Endothelial cell (in vitro differentiated cells): ENCODE results near the gene ITPR3. TPM values are rescaled to one million over a fixed set of nuclear protein-coding genes. Genes with fewer than 3 reads are reported as not detected.

Source experiments
- DNase-seq: peaks from one replicate; pipeline ENCODE4 v3.0.0; 2021; ENCODE audit warnings: low spot score
- H3K27ac Mint-ChIP-seq: one replicate; pipeline ENCODE4 v1.8.0; 2021; ENCODE audit warnings: mixed read lengths, inconsistent platforms; ENCODE audit not compliant: unreplicated experiment
- H3K27me3 Mint-ChIP-seq: one replicate; pipeline ENCODE4 v1.8.0; 2021; ENCODE audit warnings: mild to moderate bottlenecking, moderate library complexity, mixed read lengths, inconsistent platforms; ENCODE audit not compliant: unreplicated experiment
- H3K36me3 Mint-ChIP-seq: one replicate; pipeline ENCODE4 v1.8.0; 2021; ENCODE audit warnings: mild to moderate bottlenecking, low read depth, mixed read lengths, inconsistent platforms; ENCODE audit not compliant: unreplicated experiment
- H3K4me1 Mint-ChIP-seq: one replicate; pipeline ENCODE4 v1.8.0; 2021; ENCODE audit warnings: mild to moderate bottlenecking, mixed read lengths, inconsistent platforms; ENCODE audit not compliant: unreplicated experiment
- H3K4me3 Mint-ChIP-seq: one replicate; pipeline ENCODE4 v1.8.0; 2021; ENCODE audit warnings: mild to moderate bottlenecking, mixed read lengths, inconsistent platforms; ENCODE audit not compliant: unreplicated experiment
- H3K9me3 Mint-ChIP-seq: one replicate; pipeline ENCODE4 v1.8.0; 2021; ENCODE audit warnings: mixed read lengths, inconsistent platforms; ENCODE audit not compliant: unreplicated experiment
- total RNA-seq: library from RNA; stranded (reverse); fragmentation: NEBNext Ultra II Directional; extraction: Animal tissue kit (Norgen Biotek cat#: 25700); gene quantifications from one replicate; pipeline ENCODE4 v1.2.1, GENCODE V29; 2021; ENCODE audit not compliant: unreplicated experiment
- TF ChIP-seq, protein P1 (sequence below): fragments of 200-600 bp; sonication (generic); IDR thresholded peaks from one replicate; pipeline ENCODE4 v1.5.0; 2021; ENCODE audit warnings: antibody characterized with exemption; ENCODE audit not compliant: unreplicated experiment

ITPR3 gene
- total RNA-seq, 1 donor from 2014 or later, result 124 TPM

DNA sequence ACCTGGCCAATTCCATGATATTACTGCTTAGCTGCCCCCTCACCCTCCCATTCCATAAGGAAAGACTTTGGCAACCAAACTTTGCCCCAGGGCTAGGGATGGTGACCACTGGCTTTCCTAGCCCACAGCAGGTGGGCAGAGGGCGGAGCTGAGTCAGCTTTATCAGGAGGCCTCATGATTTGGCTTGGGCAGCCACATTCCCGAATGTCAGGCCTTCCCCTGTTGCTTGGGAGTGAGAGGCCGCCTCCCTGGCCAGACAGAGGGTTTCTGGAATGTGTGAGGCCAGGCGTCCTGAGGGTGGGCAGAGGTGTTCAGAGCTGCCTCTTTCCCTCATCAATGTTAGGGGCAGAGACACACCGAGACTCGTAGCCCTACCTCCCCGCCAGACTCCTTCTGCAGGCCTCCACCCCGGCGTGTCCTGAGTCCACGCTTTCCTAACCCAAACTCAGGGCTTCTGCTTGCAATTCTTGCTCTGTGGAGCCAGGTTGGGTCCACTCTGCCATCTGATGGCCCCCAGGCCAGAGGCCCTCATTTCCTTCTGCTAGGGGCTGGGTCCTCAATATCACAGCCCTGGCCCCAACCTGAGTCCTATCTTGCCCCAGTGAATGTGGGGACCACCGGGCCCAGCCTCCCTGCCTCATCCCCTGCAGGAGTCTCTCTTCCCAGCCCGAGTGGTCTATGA lies 71.1 kb downstream of the ITPR3 start:
- H3K9me3 Mint-ChIP-seq, result no peaks in the 10 kb centered on the region
- H3K36me3 Mint-ChIP-seq, result peaks cover 40% of the 10 kb centered on the region
- DNase-seq, result no peak
- peak overlapping the region; percentile 52 for H3K27ac Mint-ChIP-seq
- H3K4me3 Mint-ChIP-seq, result peak overlapping the region; percentile 71
- peaks cover 52% of the 10 kb centered on the region for H3K4me1 Mint-ChIP-seq
- H3K27me3 Mint-ChIP-seq, result peaks cover 24% of the 10 kb centered on the region
- TF ChIP-seq, protein P1, sequence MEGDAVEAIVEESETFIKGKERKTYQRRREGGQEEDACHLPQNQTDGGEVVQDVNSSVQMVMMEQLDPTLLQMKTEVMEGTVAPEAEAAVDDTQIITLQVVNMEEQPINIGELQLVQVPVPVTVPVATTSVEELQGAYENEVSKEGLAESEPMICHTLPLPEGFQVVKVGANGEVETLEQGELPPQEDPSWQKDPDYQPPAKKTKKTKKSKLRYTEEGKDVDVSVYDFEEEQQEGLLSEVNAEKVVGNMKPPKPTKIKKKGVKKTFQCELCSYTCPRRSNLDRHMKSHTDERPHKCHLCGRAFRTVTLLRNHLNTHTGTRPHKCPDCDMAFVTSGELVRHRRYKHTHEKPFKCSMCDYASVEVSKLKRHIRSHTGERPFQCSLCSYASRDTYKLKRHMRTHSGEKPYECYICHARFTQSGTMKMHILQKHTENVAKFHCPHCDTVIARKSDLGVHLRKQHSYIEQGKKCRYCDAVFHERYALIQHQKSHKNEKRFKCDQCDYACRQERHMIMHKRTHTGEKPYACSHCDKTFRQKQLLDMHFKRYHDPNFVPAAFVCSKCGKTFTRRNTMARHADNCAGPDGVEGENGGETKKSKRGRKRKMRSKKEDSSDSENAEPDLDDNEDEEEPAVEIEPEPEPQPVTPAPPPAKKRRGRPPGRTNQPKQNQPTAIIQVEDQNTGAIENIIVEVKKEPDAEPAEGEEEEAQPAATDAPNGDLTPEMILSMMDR, result no peak

DNA sequence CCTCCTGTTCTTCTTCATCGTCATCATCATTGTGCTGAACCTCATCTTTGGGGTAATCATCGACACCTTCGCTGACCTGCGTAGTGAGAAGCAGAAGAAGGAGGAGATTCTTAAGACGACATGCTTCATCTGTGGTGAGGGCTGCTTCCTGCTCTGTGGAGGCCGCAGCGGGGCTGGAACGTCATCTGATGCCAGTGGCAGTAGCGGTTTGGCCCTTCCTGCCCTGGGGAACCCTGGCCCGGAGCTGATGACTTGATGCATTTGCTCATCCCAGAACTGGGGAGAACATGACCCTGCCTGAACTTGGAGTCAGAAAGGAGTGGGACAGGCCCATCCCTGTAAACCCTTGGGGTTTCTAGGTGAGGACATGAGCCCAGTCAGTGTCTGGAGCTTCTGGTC lies 71.6 kb downstream of the ITPR3 start:
- TF ChIP-seq, protein P1, result no peak
- peaks cover 24% of the 10 kb centered on the region for H3K27me3 Mint-ChIP-seq
- H3K4me3 Mint-ChIP-seq, result peak overlapping the region; percentile 71
- H3K9me3 Mint-ChIP-seq, result no peaks in the 10 kb centered on the region
- DNase-seq, result no peak
- peaks cover 58% of the 10 kb centered on the region for H3K4me1 Mint-ChIP-seq
- H3K27ac Mint-ChIP-seq, result peak overlapping the region; percentile 52
- peaks cover 45% of the 10 kb centered on the region for H3K36me3 Mint-ChIP-seq

DNA sequence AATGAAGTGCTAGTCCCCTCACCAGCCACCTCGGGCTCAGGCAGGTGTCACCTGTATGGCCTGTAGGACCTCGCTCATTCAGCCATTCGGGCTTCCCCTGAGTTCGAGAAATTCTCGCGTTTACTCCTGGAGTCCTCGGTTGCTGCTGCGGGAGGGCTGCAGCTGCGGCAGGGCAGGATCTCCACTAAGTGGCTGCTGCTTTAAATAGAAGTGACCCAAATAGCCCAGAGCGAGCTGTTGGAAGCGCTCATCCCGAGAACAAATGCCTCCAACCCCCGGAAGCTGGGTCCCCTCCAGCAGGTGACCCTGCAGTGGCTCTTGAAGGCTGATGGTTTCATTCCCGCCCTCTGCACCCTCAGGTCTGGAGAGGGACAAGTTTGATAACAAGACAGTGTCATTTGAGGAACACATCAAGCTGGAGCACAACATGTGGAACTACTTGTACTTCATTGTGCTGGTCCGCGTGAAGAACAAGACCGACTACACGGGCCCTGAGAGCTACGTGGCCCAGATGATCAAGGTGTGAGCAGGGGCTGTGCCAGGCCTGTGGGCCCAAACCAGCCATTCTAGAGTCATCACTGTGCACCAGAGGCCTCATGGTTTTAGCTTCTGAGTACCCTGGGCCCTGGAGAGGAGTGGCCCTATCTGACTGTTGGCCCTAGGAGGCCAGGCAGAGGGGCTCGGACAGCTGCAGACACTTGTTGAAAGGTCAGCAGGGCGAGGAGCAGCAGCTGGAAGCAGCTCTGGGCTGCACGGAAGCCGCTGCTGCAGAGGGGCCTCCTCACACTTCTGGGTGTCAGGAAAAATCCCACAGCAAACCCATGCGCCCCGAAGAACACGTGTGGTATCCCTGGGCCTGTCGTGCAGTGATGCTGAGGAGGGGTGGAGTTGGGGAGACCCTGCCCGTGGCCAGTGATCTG lies 72.3 kb downstream of the ITPR3 start:
- peaks cover 45% of the 10 kb centered on the region for H3K36me3 Mint-ChIP-seq
- DNase-seq, result no peak
- H3K4me1 Mint-ChIP-seq, result peaks cover 65% of the 10 kb centered on the region
- no peaks in the 10 kb centered on the region for H3K9me3 Mint-ChIP-seq
- H3K4me3 Mint-ChIP-seq, result peak overlapping the region; percentile 83
- TF ChIP-seq, protein P1, result no peak
- peaks cover 24% of the 10 kb centered on the region for H3K27me3 Mint-ChIP-seq
- H3K27ac Mint-ChIP-seq, result peak overlapping the region; percentile 75

DNA sequence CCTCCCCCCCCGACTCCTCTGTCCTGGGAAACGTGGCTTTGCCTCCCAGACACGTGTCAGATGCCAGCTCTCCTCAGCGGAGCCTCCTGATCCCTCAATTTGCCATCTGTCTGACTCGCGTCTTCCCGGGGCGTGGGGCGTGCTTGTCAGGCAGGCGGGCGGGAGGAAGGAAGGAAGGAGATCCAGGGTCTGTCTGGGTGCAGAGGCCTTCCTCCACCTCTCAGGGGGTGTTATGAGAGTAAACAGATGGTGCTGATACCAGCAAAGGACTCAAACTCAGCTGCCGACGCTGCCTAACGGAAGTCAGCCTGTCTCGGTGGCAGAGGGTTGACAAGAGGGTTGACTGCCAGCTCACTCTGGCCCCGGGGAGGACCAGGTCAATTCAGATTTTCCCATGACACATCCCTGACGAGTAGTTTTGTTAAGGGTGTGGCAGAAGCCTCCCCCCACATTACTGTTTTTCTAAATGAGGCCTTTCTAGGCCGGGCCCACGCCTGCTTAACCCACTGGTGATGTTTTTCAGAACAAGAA lies 73.3 kb downstream of the ITPR3 start:
- Mint-ChIP-seq H3K27ac (peak overlapping the region; percentile 72), H3K27me3 (peaks cover 18% of the 10 kb centered on the region), H3K9me3 (no peaks in the 10 kb centered on the region), H3K4me1 (peaks cover 75% of the 10 kb centered on the region), H3K36me3 (peaks cover 43% of the 10 kb centered on the region), H3K4me3 (no peak overlapping the region)
- TF ChIP-seq, protein P1, result no peak
- no peak for DNase-seq

DNA sequence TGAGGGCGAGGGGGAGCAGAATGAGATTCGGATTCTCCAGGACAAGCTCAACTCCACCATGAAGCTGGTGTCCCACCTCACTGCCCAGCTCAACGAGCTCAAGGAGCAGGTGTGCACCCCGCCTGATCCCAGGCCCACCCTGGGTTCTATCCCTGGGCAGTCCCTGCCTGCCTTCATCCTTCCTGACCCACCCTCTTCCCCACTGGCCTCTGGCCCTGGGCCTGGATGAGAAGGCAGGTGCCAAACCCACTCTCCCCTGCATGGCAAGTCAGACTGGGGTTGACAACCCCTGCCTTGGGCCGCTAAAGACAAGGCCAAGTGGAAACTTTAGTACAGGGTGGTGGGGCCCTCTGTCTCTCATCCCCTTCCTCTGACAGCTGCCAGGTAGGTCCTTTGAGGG lies 73.9 kb downstream of the ITPR3 start:
- no peak for DNase-seq
- Mint-ChIP-seq H3K4me1 (peaks cover 79% of the 10 kb centered on the region), H3K36me3 (peaks cover 39% of the 10 kb centered on the region), H3K9me3 (no peaks in the 10 kb centered on the region), H3K4me3 (no peak overlapping the region), H3K27ac (peak overlapping the region; percentile 72), H3K27me3 (peaks cover 17% of the 10 kb centered on the region)
- TF ChIP-seq, protein P1, result no peak
